Naive thymus-derived CD8-positive, alpha-beta T cell (primary cell): Measurements from ENCODE around the gene WDR74. TPM values are rescaled to one million over a fixed set of nuclear protein-coding genes. Genes with fewer than 3 reads are reported as not detected.

Experiments
- ATAC-seq, 2 donors: fragments of 150-1000 bp; cut with Tn5 transposase in 1 of 2; sonication (Bioruptor Pico), chemical (Tn5 transposase) in 1 of 2; 1 replicate in 1 of 2; 2 replicates in 1 of 2; pipeline ENCODE4 v1.10.0; 2021; ENCODE audit warnings: mild to moderate bottlenecking in 2 of 2, moderate library complexity in 2 of 2
- POLR2A ChIA-PET: fragments of 350-600 bp; sonication (Branson Sonifier 250); formaldehyde crosslinking; loops from one replicate; lab custom pipeline; 2021; ENCODE audit warnings: antibody characterized with exemption; lab: Charles Lee
- DNase-seq, 10 donors: peaks; one replicate each; pipeline versions ENCODE4 v3.0.0 to v3.0.0-alpha.2; 2020 to 2022
- H3K27ac Mint-ChIP-seq, 10 donors: one replicate each; pipeline ENCODE4 v1.8.0; 2020 to 2022; ENCODE audit warnings: mild to moderate bottlenecking in 10 of 10, mixed read lengths in 10 of 10, moderate library complexity in 4 of 10, inconsistent platforms in 1 of 10
- H3K27me3 Mint-ChIP-seq, 5 donors: one replicate each; pipeline ENCODE4 v1.8.0; 2021 to 2022; ENCODE audit warnings: mixed read lengths in 5 of 5
- H3K36me3 Mint-ChIP-seq, 3 donors: one replicate each; pipeline ENCODE4 v1.8.0; 2020 to 2022; ENCODE audit warnings: mixed read lengths in 3 of 3, mild to moderate bottlenecking in 2 of 3, inconsistent platforms in 1 of 3
- H3K4me1 Mint-ChIP-seq, 4 donors: one replicate each; pipeline ENCODE4 v1.8.0; 2021 to 2022; ENCODE audit warnings: mixed read lengths in 4 of 4
- H3K4me3 Mint-ChIP-seq, 10 donors: one replicate each; pipeline ENCODE4 v1.8.0; 2020 to 2022; ENCODE audit warnings: mild to moderate bottlenecking in 10 of 10, mixed read lengths in 10 of 10, moderate library complexity in 6 of 10, inconsistent platforms in 1 of 10
- H3K9me3 Mint-ChIP-seq, 9 donors: one replicate each; pipeline ENCODE4 v1.8.0; 2020 to 2022; ENCODE audit warnings: mixed read lengths in 9 of 9, mild to moderate bottlenecking in 3 of 9, inconsistent platforms in 1 of 9, moderate library complexity in 1 of 9
- polyA plus RNA-seq, 3 donors: library from polyadenylated mRNA; unstranded; fragments of 300-500 nt; fragmentation: Illumina TruSeq; gene quantifications; one replicate each; pipeline ENCODE4 v1.2.3, GENCODE V29; 2021
- total RNA-seq, 8 experiments: library from RNA in 2 of 8; stranded (reverse) in 2 of 8; gene quantifications; one replicate each; pipeline ENCODE4 v1.2.3 and lab custom pipeline; 2021 to 2026

WDR74 gene
- total and polyA plus RNA-seq, 5 experiments from 2014 or later: 35.7 to 130 (median 64.0) TPM

DNA sequence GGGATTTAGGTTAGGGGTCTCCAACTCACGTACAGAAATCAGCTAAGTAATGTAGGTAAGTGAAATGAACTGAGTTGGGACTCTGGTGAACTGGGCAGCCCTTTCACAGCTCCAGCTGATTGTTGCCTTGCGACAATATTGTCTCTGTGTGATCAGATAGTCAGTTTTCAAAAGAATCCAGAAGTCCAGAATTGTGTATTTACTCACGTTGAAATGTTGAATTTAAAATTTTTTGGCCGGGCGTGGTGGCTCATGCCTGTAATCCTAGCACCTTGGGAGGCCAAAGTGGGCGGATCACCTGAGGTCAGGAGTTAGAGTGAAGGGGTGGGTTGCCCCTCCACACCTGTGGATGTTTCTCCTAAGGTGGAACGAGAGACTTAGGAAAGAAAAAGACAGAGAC, 18.8 kb upstream of the WDR74 start:
- POLR2A ChIA-PET: interaction anchor here (1.1 to 10.6 kb wide), 7 partner anchors 15 to 130 kb away, joined by 4 to 479 read pairs (median 10); partner anchors contain the start of genes POLR2G, SLC3A2, STX5 and TEX54
- H3K27me3 Mint-ChIP-seq: peaks cover 0 to 4% (median 0%) of the 10 kb centered on the region in 5 donors
- peak overlapping the region in 2 of 10 donors; percentile 22 to 62 for H3K27ac Mint-ChIP-seq
- peaks cover 24 to 46% (median 40%) of the 10 kb centered on the region in 4 donors for H3K4me1 Mint-ChIP-seq
- peak overlapping the region in 2 of 10 donors; percentile 18 to 72 for H3K4me3 Mint-ChIP-seq
- H3K36me3 Mint-ChIP-seq: peaks cover 13 to 24% (median 17%) of the 10 kb centered on the region in 3 donors
- DNase-seq: no peak
- peaks cover 0 to 3% (median 0%) of the 10 kb centered on the region in 9 donors for H3K9me3 Mint-ChIP-seq
- ATAC-seq: no peak

GRCh38 chr11:62857541-62857982, 18.2 kb upstream of the WDR74 start:
- peaks cover 13 to 30% (median 22%) of the 10 kb centered on the region in 3 donors for H3K36me3 Mint-ChIP-seq
- POLR2A ChIA-PET: interaction anchor here (0.6 to 10.6 kb wide), 13 partner anchors 14 to 256 kb away, joined by 4 to 479 read pairs (median 12); partner anchors contain the start of genes BSCL2, GNG3, MTA2 and NXF1
- H3K9me3 Mint-ChIP-seq: peaks cover 0 to 3% (median 0%) of the 10 kb centered on the region in 9 donors
- ATAC-seq (no peak), DNase-seq (no peak)
- peaks cover 0 to 4% (median 0%) of the 10 kb centered on the region in 5 donors for H3K27me3 Mint-ChIP-seq
- peaks cover 27 to 49% (median 43%) of the 10 kb centered on the region in 4 donors for H3K4me1 Mint-ChIP-seq
- peak overlapping the region in 8 of 10 donors; percentile 4 to 99 (median 50) for H3K4me3 Mint-ChIP-seq
- peak overlapping the region in 2 of 10 donors; percentile 27 to 38 for H3K27ac Mint-ChIP-seq

- H3K36me3 Mint-ChIP-seq: peaks cover 13 to 42% (median 22%) of the 10 kb centered on the region in 3 donors
- peaks cover 0 to 4% (median 0%) of the 10 kb centered on the region in 5 donors for H3K27me3 Mint-ChIP-seq
- H3K4me1 Mint-ChIP-seq: peaks cover 33 to 55% (median 51%) of the 10 kb centered on the region in 4 donors
- H3K27ac Mint-ChIP-seq: peak overlapping the region; percentile 88 to 99 (median 98)
- DNase-seq: no peak
- H3K4me3 Mint-ChIP-seq: peak overlapping the region; percentile 95 to 99 (median 98)
- ATAC-seq: no peak
- H3K9me3 Mint-ChIP-seq: peaks cover 0 to 3% (median 0%) of the 10 kb centered on the region in 9 donors
- POLR2A ChIA-PET: interaction anchor here (0.7 to 10.6 kb wide), 37 partner anchors 8 to 1922 kb away, joined by 3 to 479 read pairs (median 7); partner anchors contain the start of genes BSCL2, C11orf98, CSKMT and EEF1G
Measured at GRCh38 chr11:62856333-62856895, 17.0 kb upstream of the WDR74 start.

DNA sequence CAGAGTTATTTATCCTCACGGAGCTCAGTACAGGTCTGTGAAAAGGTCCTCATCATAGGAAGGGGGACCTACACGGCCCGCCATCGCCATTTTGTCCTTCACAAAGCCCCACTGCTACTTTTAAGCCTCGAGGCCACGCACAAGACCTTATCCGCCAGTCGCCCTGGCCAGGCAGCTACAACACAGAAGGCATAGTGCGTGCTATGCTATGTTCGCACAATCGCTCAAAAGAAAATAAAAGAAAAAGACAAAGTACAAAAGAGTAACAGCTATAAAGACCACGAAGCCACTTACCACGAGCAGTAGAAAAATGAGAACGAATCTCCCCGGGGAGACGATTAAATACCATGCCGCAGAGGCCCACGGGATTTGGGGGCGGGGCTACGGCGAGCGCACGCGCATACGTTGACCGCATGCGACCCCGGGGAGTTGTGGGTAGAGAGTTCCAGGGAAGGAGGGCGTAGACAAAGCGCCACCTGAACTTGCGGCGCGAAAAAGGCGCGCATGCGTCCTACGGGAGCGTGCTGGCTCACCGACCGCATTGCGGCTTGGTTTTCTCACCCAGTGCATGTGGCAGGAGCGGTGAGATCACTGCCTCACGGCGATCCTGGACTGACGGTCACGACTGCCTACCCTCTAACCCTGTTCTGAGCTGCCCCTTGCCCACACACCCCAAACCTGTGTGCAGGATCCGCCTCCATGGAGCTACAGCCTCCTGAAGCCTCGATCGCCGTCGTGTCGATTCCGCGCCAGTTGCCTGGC, 16.4 kb upstream of the WDR74 start:
- H3K36me3 Mint-ChIP-seq: peaks cover 13 to 42% (median 22%) of the 10 kb centered on the region in 3 donors

DNA sequence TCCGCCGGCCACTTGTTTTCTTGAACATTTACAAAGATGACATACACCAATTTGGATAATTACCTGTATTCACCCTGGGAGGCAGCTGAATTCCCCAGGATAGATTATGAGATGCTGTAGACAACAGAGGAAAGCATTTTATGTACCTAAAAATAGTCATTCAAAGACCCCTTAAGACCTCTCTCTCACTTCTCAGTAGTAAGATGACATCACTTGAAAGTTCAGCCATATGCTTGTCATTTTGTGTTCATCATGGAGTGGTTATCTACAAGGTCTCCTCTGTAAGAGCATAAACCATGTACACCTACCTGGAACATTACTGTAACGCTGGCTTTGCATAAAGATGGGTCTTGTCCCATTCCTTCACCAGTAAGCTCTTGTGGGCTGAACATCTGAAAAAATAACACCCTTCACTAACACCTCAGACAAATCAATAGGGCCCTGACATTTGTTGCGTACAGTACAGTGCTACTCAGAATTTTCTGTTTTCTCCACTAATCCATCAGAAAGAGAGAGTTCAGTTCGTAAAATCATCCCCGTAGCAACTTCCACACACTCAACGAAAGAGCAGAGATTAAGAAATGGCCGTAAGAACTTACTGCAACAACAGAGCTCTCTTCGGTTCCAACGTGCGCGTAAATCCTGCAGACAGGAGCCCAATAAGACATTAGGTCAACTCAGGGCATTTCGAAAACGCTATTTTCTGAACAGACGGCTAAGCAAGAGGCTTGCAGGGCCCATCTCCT, 15.6 kb upstream of the WDR74 start:
- H3K4me1 Mint-ChIP-seq: peaks cover 33 to 60% (median 53%) of the 10 kb centered on the region in 4 donors
- peak overlapping the region; percentile 95 to 99 (median 98) for H3K4me3 Mint-ChIP-seq
- DNase-seq: no peak
- peaks cover 0 to 3% (median 0%) of the 10 kb centered on the region in 9 donors for H3K9me3 Mint-ChIP-seq
- peak overlapping the region; percentile 88 to 99 (median 98) for H3K27ac Mint-ChIP-seq
- peak in 1 of 2 donors; percentile 1 for ATAC-seq
- peaks cover 0 to 4% (median 0%) of the 10 kb centered on the region in 5 donors for H3K27me3 Mint-ChIP-seq
- POLR2A ChIA-PET: interaction anchor here (0.5 to 10.6 kb wide), 49 partner anchors 9 to 1923 kb away, joined by 3 to 479 read pairs (median 5); partner anchors contain the start of genes BSCL2, C11orf98, CSKMT and EEF1G
- H3K36me3 Mint-ChIP-seq: peaks cover 13 to 42% (median 22%) of the 10 kb centered on the region in 3 donors

More for the DNA sequence above, 16.4 kb upstream of the WDR74 start:
- peaks cover 0 to 3% (median 0%) of the 10 kb centered on the region in 9 donors for H3K9me3 Mint-ChIP-seq
- ATAC-seq (peak; percentile 87 to 90), DNase-seq (peak; percentile 94 to 99 (median 98))
- peak overlapping the region; percentile 88 to 99 (median 98) for H3K27ac Mint-ChIP-seq
- H3K27me3 Mint-ChIP-seq: peaks cover 0 to 4% (median 0%) of the 10 kb centered on the region in 5 donors
- POLR2A ChIA-PET: interaction anchor here (0.6 to 10.6 kb wide), 50 partner anchors 9 to 1923 kb away, joined by 3 to 479 read pairs (median 5); partner anchors contain the start of genes BSCL2, C11orf98, CSKMT and EEF1G
- peaks cover 33 to 54% (median 52%) of the 10 kb centered on the region in 4 donors for H3K4me1 Mint-ChIP-seq
- H3K4me3 Mint-ChIP-seq: peak overlapping the region; percentile 95 to 99 (median 98)

GRCh38 chr11:62854013-62854824, 14.8 kb upstream of the WDR74 start:
- ATAC-seq: no peak
- DNase-seq: no peak
- H3K36me3 Mint-ChIP-seq: peaks cover 13 to 42% (median 22%) of the 10 kb centered on the region in 3 donors
- peaks cover 33 to 63% (median 53%) of the 10 kb centered on the region in 4 donors for H3K4me1 Mint-ChIP-seq
- peak overlapping the region; percentile 95 to 99 (median 98) for H3K4me3 Mint-ChIP-seq
- peaks cover 0 to 3% (median 0%) of the 10 kb centered on the region in 9 donors for H3K9me3 Mint-ChIP-seq
- H3K27me3 Mint-ChIP-seq: peaks cover 0 to 4% (median 0%) of the 10 kb centered on the region in 5 donors
- peak overlapping the region; percentile 88 to 99 (median 98) for H3K27ac Mint-ChIP-seq
- POLR2A ChIA-PET: interaction anchor here (0.5 to 10.6 kb wide), 24 partner anchors 11 to 1362 kb away, joined by 3 to 479 read pairs (median 9); partner anchors contain the start of genes BSCL2, C11orf98, CSKMT and FERMT3

DNA sequence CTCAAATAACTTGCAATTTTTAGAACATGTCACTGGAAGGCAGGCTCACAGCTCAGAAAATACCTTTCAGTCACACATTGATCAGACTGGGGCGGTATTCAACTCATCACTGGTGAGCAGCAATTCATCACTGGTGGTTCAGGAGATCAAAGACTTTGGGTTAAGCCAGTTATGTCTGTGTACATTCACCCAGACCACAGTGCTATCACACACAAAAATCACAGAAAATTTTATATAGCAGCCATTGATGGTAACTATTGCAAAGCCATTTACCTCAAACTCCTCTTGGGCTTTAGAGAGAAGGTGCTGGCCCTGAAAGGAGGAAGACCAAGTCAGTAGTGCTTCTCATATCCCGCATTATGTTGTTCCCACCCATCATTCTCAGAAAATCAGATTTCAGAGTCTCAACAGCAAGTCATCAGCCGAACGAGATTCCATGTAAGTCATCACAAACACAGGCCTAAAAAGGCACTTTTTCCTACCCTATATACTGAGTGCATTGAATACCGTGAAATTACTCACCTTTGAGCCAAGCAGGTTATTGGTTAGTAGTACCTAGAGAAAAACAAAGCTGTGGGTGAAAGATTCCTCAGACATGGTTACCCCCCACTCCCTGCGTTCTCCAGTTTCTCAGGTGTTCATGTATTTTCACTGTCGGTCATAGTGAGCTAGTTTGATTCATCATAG, 14.0 kb upstream of the WDR74 start:
- Mint-ChIP-seq H3K27ac (peak overlapping the region; percentile 79 to 98 (median 96)), H3K4me3 (peak overlapping the region; percentile 95 to 99 (median 98)), H3K36me3 (peaks cover 13 to 42% (median 22%) of the 10 kb centered on the region in 3 donors), H3K4me1 (peaks cover 33 to 65% (median 53%) of the 10 kb centered on the region in 4 donors), H3K27me3 (peaks cover 0 to 4% (median 0%) of the 10 kb centered on the region in 5 donors), H3K9me3 (peaks cover 0 to 3% (median 0%) of the 10 kb centered on the region in 9 donors)
- DNase-seq: peak in 2 of 10 donors; percentile 27 to 29
- POLR2A ChIA-PET: interaction anchor here (0.8 to 10.6 kb wide), 16 partner anchors 10 to 252 kb away, joined by 3 to 479 read pairs (median 26); partner anchors contain the start of genes BSCL2, GNG3, HNRNPUL2 and LBHD1
- ATAC-seq: peak in 1 of 2 donors; percentile 15

GRCh38 chr11:62852523-62853188, 13.3 kb upstream of the WDR74 start:
- Mint-ChIP-seq H3K4me1 (peaks cover 29 to 65% (median 53%) of the 10 kb centered on the region in 4 donors), H3K27ac (peak overlapping the region; percentile 37 to 98 (median 86)), H3K9me3 (peaks cover 0 to 3% (median 0%) of the 10 kb centered on the region in 9 donors), H3K4me3 (peak overlapping the region in 9 of 10 donors; percentile 95 to 99 (median 98)), H3K36me3 (peaks cover 13 to 42% (median 22%) of the 10 kb centered on the region in 3 donors), H3K27me3 (peaks cover 0 to 4% (median 0%) of the 10 kb centered on the region in 5 donors)
- ATAC-seq (no peak), DNase-seq (no peak)
- POLR2A ChIA-PET: interaction anchor here (0.5 to 10.6 kb wide), 6 partner anchors 9 to 99 kb away, joined by 3 to 479 read pairs (median 18); partner anchors contain the start of genes TEX54, TMEM179B, WDR74 and ZBTB3

DNA sequence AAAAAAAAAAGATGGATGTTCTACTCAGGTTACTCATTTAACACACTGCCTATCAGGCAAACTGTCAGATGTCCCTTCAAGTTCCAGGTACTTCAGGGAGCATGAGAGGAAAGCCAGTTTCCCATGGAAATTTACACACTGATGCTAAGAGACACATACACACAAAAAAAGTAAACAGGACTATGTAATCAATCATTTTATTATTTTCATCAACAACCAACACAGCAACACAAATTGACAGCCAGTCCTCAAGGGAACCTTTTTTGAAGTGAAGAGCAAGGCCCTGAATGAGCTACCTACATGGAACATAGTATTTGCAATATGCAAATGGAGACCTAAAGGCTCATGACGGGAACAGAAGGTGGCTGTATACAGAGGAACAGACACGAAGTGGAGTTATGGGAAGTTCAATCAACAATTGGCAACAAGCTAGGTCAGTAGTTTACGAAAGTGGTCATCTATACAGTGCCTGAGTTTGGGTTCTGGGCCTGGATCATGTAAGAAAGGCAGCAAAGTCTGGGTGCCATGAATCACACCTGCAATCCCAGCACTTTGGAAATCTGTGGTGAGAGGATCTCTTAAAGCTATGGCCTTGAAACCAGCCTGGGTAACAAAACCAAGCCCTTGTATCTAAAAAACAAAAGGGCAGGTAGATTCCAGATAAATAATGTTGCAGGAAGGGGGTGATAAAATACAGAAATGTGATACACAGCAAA, 12.6 kb upstream of the WDR74 start:
- ATAC-seq: no peak
- peaks cover 30 to 62% (median 52%) of the 10 kb centered on the region in 4 donors for H3K4me1 Mint-ChIP-seq
- H3K9me3 Mint-ChIP-seq: peaks cover 0 to 3% (median 0%) of the 10 kb centered on the region in 9 donors
- peak overlapping the region; percentile 13 to 88 (median 81) for H3K27ac Mint-ChIP-seq
- POLR2A ChIA-PET: interaction anchor here (0.5 to 10.6 kb wide), 11 partner anchors 8 to 268 kb away, joined by 3 to 479 read pairs (median 4); partner anchors contain the start of genes SLC3A2, TAF6L, TMEM179B and WDR74
- peaks cover 13 to 42% (median 22%) of the 10 kb centered on the region in 3 donors for H3K36me3 Mint-ChIP-seq
- peak overlapping the region in 7 of 10 donors; percentile 2 to 69 (median 29) for H3K4me3 Mint-ChIP-seq
- H3K27me3 Mint-ChIP-seq: peaks cover 0 to 4% (median 0%) of the 10 kb centered on the region in 5 donors
- peak in 1 of 10 donors; percentile 26 for DNase-seq
